GM19240 (cell line): ENCODE data around the gene WNT2B.

Experiments
- DNase-seq: peaks from one replicate; pipeline ENCODE4 v3.0.0; 2011; ENCODE audit warnings: low spot score; ENCODE audit not compliant: insufficient read length

WNT2B gene

DNA sequence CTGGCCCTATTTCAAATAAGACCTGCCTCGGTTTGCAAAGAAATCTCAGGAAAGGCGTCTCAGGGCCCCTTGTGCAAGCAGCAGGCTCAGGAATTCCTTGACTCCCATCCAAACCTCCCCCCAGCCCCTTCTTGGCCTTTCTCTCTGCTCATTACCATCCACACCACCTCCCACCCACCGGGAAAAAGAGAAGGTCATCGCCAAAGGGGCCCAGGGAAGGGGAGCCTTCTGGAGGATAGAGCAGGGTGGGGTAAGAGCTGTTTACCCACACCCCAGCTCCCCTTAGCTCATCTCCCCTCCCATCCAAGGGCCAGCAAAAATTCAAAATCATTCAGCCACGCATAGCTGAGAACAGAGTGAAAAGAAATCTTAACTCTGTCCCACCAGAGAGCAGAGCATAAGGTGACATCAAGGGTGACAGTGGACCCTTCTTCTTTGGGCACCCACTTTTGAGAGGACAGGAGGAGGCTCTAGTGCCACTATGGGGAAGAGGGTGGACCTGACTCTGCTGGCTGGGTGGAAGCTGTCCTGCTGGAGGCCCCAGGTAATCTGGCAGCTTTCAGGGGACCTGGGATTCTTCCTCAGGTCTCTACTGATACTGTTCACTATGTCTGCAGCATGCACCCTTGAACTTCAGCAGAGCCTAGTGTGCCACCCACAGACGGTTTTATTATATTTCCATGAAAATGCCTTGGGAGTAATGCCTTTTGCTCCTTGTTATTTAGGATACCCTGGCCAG lies 3.9 kb upstream of the WNT2B start:
- no peak for DNase-seq

DNA sequence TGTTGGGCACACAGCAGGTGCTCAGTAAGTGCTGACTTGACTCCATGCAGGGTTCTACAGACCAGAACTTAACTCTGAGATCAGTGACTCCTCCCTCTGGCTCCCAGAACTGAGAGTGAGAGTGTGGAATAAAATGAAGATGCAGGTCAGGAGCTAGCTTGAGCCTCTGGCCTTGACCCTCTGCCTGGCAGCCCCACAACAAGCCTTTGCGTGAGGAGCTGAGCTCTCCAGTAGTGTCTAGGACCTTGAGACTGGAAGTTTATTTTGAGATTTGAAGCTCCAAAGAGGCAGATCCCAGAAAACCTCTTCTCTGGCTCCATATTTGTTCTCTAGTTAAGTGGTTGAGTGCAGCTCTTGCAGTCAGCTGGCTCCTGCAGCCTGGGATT lies 3.4 kb upstream of the WNT2B start:
- DNase-seq, result no peak

DNA sequence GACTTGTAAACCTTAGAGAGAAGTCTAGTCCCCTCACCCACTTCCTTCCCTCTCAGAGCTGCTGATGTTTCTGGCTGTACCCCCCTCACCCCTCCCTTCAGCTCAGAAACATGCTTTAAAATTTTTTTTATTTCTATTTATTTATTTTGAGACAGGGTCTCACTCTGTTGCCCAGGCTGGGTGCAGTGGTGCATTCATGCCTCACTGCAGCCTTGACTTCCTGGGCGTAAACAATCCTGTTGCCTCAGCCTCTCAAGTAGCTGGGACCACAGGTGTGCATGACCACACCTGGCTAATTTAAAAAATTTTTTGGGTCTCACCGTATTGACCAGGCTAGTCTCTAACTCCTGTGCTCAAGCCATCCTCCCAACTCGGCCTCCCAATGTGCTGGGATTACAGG lies 2.9 kb upstream of the WNT2B start:
- DNase-seq, result no peak

DNA sequence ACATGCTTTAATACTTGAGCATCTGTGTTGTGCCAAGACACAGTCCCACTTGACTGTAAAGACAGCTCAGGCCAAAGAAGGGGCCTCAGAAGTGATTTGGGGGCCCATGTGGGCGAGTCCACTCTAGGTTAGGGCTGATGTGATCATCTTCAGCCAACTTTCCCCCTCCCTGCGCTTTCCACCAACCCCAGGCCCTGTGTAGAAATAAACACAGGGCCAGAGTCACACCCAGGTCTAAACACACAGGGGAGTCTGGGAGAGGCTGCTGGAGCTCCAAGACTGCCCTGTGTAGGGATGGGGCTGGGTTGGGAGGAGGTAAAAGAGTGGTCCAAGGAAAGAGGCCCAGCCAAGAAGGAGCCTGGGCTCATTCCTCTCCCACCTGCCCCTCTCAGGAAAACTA lies 2.5 kb upstream of the WNT2B start:
- DNase-seq, result no peak

DNA sequence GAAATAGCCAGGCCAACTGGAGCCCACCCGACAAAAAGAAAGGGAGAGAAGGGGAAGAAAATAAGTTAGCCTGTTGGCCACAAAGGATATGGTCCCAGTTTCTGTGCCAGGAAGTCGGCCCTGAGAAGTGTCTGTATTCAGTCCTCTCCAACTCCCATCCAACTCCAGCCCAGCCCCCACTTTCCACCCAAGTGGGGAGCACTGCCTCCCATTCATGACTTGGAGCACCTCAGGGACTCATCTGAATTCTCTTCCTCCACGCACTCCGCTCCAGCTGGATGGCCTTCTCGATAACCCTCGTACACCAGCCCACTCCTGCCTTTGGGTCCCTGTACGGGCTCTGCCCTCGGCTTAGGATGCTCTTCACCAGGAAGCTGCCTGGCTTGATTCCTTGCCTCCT lies 2.0 kb upstream of the WNT2B start:
- no peak for DNase-seq

DNA sequence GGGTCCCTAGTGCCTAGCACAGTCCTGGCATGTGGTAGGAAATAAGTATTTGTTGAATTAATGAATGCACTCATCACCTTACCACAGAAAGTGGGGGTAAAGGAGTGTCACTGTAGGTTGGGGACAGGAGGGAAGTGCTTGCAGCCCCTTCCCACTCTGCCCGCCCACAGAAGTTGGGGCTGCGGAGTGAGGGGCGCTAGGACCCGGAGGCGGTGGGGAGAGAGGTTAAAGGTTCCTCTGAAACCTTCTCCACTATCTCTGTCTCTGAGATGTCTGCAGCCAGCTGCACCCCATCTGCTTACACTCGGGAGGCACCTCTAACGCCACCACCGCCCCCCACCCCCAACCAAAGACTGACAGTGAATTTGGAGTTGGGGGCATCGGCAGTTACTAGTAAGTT lies 1.4 kb upstream of the WNT2B start:
- DNase-seq, result no peak

DNA sequence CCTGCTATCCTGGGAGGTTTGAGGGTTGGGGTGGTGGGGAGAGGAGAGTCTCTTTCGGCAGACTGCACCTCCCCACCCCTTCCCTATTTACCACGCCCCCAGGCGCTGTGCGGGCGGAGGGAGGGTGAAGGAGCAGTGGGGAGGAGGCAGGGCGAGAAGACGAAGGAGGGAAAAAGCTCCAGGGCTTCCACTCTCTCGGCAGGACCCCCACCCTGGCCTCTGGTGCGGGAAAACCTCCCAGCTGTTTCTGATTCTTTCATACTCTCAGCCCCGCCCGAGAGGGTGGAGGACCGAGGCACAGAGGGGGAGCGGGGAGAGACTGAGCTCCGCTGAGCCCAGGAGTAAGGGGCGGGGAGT lies 866 bp upstream of the WNT2B start:
- no peak for DNase-seq

DNA sequence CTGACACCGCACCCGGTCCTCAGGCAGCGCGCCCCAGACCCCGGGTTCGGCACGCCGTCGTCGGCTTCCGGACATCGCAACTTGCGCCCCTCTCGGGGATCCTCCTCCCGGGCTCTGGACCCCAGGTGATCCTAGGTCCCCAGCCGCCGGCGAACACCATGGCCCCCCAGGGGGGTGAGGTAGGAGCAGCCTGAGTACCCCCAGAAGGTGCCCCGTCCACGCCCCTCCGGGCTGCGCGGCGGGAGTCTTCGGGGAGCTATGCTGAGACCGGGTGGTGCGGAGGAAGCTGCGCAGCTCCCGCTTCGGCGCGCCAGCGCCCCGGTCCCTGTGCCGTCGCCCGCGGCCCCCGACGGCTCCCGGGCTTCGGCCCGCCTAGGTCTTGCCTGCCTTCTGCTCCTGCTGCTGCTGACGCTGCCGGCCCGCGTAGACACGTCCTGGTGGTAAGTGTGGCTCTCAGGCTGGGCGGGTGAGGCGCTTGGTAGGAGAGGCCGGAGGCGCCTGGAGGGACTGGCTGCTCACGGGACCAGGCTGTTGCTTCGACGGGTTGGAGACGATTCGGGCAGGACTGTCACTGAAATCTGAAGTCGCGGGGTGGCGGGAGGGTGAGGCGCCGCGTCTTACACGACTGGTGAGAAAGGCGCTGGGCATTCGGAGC lies 367 bp downstream of the WNT2B start:
- DNase-seq, result no peak

DNA sequence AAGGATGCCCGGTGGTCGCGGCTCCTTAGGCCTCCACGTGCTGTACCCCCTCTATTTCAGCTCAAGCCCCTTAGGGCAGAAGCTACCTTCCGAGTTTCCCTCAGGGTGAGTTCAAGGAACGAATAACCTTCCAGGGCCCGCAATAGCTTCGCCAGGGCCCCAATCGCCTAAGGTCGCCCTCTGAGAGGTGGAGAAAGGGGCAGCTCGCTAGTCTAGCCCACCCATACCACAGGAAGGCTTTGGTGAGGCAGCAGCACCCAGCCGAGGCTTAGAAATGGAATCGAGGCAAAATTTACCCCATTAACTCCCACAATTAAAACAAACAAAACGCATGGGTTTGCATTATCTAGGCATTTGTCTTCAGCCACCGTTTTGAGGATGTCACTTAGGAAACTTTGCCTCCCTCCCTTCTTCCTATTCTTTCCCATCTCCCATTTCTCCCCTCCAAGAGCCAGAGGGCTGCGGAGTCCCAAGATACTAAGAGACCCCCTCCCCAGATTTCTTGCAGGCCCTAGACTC lies 954 bp downstream of the WNT2B start:
- no peak for DNase-seq

DNA sequence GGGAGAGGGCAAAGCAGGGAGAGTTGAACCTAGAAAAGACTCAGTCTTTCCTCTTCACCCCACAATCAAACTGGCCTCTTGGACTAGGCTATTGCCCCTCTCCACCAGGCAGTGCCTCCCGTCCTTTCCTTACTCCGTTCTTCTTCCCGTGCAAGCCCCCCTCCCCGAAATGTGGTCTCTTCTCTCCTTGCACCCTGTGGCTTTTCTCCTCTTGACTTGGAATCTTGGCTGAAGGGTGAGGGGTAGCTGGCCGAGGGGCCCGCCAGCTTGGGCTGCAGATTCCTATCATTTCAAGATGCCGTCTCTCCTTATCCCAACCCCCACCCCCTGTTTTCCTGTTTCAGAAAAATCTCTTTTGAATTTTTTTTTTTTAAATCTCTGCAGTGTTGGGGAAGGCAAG lies 1.6 kb downstream of the WNT2B start:
- DNase-seq, result no peak

DNA sequence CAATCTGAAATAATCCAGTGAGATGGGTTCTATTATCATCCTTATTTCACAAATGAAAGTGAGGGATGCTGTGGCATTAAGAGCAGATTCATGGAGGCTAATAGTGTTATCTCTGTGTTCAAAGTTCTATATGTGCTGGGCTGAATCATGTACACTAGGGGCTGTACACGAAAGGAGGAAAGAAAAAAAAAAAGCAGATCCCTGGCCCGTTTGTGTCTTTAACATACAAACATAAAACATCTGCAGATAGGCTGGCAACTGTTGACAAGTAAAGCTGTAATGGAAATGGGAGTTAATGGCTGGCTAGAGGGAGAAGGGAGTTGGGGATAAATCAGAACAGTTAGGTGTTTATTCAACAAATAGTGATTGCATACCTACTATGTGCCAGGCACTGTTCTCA lies 3.1 kb downstream of the WNT2B start:
- no peak for DNase-seq

DNA sequence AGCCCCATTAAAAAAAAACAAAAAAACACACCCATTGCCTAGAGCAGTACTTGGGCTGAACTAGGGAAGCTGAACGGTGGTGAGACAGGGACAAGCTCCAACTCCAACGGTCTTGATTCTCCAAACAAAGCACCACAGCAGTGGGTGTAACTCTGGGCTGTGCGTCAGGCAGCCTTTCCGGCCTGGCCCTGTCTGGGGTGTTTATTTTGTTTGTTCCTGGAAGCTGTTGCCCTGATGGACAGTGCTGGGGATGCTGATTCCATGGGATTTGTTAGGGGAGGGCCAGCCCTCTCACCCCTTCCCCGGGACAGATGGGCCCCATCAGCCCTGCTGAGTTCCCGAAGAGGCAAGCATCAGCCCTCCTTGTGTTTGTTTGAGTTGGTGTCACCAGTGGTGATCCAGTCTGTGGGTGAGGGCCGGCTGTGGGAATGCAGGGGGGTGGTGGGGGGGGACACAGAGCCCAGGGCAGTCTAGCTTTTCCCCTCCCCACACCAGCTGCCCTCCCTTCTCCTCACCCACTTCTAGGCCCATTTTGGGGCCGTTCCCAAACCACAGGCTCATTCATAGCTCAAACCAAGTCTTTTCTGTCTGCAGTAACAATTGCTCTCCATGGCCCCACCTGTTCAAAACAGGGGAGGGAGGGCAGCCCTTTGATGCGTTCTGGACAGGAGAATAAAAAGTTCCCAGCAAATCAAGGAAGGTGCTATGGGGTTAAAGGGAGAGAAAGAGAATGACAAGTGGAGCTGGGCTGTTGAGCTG lies 4.5 kb downstream of the WNT2B start:
- no peak for DNase-seq

DNA sequence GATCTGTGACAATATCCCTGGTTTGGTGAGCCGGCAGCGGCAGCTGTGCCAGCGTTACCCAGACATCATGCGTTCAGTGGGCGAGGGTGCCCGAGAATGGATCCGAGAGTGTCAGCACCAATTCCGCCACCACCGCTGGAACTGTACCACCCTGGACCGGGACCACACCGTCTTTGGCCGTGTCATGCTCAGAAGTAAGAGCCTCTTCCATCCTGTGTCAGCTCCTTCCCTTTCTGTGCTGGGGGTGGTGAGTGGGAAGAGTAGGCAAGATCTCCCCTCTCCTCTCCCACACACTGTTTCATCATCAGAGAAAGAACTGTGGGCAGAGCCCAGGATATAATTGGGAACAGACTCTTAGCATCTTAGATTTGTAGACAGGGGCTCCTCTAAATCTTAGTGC lies 6.1 kb downstream of the WNT2B start:
- DNase-seq, result no peak

DNA sequence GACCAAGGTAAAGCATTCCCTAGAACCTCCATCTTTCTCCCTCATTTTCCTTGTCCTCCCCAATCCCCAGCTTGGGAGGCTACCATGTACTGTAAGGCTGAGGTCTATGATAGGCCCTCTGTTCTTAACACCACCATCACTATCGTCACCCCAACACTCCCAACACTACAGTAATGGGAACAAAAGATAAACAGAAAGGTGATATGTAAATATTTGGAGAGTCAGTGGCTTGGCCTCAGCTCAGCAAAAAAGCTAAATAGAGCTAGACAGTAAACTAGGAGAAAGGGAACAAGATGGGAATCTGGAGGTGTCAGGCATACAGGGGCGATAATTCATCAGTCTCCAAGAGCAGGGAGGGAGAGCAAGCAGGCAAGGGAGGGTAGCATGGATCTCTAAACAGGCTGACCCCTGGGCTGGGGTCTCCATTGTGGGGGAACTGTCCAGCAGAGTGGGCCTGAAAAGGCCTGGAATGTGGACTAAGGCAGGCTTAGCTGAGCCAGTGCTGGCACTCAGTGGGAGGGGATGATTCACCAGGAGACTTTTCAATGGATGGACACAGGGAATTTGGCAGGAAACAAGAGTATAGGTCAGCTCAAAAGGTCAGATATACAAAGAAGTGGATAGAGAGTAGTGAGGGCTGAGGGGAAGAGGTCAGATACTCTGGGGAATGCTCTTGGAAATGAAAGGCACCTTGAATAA lies 6.7 kb downstream of the WNT2B start:
- no peak for DNase-seq

DNA sequence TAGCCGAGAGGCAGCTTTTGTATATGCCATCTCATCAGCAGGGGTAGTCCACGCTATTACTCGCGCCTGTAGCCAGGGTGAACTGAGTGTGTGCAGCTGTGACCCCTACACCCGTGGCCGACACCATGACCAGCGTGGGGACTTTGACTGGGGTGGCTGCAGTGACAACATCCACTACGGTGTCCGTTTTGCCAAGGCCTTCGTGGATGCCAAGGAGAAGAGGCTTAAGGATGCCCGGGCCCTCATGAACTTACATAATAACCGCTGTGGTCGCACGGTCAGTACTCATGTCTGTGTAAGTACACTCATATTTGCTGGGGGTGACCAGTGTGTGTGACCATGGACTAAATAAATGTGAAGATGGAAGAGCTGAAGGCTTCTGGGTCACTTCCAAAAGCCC lies 7.4 kb downstream of the WNT2B start:
- DNase-seq, result no peak

DNA sequence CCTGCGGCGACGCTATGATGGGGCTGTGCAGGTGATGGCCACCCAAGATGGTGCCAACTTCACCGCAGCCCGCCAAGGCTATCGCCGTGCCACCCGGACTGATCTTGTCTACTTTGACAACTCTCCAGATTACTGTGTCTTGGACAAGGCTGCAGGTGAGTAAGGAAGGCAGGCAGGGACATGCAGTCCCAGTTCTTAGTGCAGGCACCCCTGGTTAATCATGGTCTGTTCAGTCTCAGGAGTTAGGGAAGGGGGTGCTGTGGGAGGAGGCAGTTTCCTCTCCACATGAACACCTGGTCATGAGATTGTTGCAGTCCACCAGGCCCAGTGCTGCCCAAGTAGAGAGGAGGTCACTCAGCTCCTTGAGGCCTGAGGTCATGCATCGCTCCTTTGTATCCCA lies 8.5 kb downstream of the WNT2B start:
- DNase-seq, result no peak

DNA sequence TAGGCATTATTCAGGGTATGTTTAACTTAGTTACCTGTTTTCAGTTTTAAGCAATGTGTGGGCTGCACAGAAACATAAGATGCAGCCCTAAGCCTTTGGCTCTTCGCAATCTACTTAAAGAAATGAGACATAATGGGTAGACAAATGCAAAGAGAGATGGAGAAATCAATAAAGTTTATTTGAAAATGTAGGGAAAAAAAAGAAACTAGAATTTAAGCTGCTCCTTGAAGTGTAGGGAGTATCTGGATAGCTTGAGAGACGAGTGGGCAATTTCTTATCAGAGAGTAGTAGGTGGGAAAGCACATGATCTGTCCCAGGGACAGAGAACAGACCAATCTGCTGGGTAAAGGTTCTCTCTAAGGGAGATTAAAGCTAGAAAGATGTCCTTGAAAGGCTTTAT lies 8.9 kb downstream of the WNT2B start:
- DNase-seq, result no peak

DNA sequence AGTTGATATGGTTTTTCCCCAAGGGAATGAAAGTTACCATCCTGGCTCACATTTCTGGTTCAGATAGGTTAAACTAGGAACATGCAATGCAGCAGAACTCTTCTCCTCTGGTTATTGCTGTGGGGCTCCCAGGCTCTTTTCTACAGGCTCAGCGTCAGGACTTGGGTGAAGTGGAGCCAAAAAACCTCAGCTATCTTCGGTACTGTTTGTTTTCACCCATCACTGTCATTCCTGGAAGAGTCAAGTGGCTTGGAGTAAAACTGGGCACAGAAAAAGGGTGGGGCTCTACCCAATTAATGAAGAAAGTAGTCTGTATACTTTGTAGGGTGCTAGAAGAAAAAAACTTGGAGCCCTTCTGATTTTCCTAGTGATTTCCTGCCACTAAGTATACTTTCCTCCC lies 9.4 kb downstream of the WNT2B start:
- no peak for DNase-seq

DNA sequence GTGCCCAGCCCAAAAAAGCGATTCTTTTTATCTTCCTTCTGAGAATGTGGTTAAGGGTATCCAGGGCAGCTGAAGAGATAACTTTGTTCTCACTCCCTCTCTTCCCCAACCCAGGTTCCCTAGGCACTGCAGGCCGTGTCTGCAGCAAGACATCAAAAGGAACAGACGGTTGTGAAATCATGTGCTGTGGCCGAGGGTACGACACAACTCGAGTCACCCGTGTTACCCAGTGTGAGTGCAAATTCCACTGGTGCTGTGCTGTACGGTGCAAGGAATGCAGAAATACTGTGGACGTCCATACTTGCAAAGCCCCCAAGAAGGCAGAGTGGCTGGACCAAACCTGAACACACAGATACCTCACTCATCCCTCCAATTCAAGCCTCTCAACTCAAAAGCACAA lies 11.4 kb downstream of the WNT2B start:
- no peak for DNase-seq

DNA sequence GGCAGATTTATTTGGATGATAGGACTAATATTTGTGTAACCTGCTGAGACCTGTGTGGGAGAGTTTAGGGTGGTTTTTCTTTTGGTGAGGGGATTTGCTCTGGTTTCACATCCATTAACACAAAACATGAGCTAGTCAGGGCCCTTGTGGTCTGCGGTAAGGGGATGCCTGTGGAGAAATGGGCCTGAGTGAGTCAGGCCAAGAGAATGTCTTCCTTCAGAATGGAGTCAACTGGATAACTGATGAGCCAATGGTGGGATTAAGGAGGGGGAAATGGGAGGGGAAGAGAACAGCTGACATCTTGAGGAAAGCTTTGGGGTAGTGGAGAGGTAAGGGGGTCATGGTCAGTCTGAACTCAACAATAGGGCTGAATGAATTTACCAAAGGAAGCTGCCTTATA lies 13.9 kb downstream of the WNT2B start:
- no peak for DNase-seq

DNA sequence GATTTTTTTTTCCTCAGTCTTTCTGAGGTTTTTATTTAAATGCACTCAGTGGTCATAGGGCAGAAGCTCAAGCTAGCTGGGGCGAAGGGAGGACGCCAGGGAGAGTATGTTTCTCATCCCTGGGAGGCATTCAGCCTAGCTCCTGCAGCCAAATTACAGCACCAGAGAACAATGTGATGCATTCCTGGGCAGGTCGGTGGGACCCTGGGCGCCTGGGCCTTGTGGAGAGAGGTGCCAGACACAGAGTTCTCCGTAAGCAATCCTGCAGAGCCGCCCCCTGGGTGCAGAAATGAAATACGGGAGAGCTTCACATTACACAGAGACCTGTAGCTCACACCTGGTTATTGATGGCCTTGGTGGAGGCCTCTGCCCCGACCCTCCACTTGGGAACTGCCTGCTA lies 15.5 kb downstream of the WNT2B start:
- no peak for DNase-seq

DNA sequence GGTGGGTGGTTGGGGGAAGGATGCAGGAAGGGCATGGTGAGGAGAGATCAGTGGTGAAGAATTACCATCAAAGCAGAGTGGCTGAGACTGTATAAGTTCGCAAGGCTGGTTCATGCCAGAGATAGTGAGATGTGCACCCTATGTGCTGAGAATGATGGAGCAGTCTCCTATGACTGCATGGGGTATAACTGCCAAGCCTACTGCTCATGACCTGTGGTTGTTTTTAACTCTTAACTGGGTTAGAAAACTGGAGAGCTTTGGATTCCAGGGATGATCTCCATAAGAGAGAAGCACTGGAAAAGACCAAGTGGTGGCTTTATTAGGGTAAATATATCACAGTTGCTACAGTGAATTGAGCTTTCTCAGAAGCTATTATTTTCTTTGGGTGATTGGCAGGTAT lies 16.2 kb downstream of the WNT2B start:
- no peak for DNase-seq
